ENCODE measurements around the gene ENKD1. TPM values are rescaled to one million over a fixed set of nuclear protein-coding genes. Genes with fewer than 3 reads are reported as not detected.
A peak's percentile ranks its signal among the peaks of the same experiment; 100 is the strongest.

Gene ENKD1
- total and polyA plus RNA-seq, 2 of the 13 experiments (the other 11 are each of a cell fraction or from before 2014, with no cell fraction given): 10.8 to 20.8 TPM

GRCh38 chr16:67672739-67673662 lies 6.5 kb upstream of the ENKD1 start (continued):
- TF ChIP-seq STAT6 (CRISPR knock-in tag; IDR thresholded peaks at IDR 0.05; ENCODE audit: borderline replicate concordance): no peak
- TF ChIP-seq TRIM24 (CRISPR knock-in tag; IDR thresholded peaks at IDR 0.05): no peak
- TF ChIP-seq HMGXB4 (CRISPR knock-in tag; IDR thresholded peaks at IDR 0.05; ENCODE audit: borderline replicate concordance in 1 of 2, low read depth in 1 of 2): 0 out of 4 replicates have a peak, but pooled peaks of 1 of the 2 experiments have one; percentile 30
- TF ChIP-seq PRDM10 (CRISPR knock-in tag; IDR thresholded peaks at IDR 0.05; ENCODE audit: low read depth): no peak
- no peak for TF ChIP-seq RELA (CRISPR knock-in tag; IDR thresholded peaks at IDR 0.05)
- TF ChIP-seq NAIF1 (CRISPR knock-in tag; IDR thresholded peaks at IDR 0.05; ENCODE audit: borderline replicate concordance): no peak
- TF ChIP-seq MED13 (CRISPR knock-in tag; IDR thresholded peaks at IDR 0.05): 0 out of 2 replicates have a peak, but pooled peaks have one; percentile 31
- TF ChIP-seq MIER3 (CRISPR knock-in tag; IDR thresholded peaks at IDR 0.05; ENCODE audit: borderline replicate concordance): 0 out of 2 replicates have a peak, but pooled peaks have one; percentile 32
- no peak for TF ChIP-seq ZNF546 (CRISPR knock-in tag; conservative IDR thresholded peaks at IDR 0.05)
- TF ChIP-seq STAG1 (CRISPR knock-in tag; IDR thresholded peaks at IDR 0.05): peak; percentile 95
- peak; percentile 45; the same call in 1 of the 2 replicates for TF ChIP-seq ZNF710 (CRISPR knock-in tag; IDR thresholded peaks at IDR 0.05; ENCODE audit: borderline replicate concordance)
- TF ChIP-seq MAFF (IDR thresholded peaks at IDR 0.05; ENCODE audit: low read depth, low read length): no peak
- no peak for TF ChIP-seq ZNF562 (CRISPR knock-in tag; IDR thresholded peaks at IDR 0.05; ENCODE audit: borderline replicate concordance)
- TF ChIP-seq, protein P1, sequence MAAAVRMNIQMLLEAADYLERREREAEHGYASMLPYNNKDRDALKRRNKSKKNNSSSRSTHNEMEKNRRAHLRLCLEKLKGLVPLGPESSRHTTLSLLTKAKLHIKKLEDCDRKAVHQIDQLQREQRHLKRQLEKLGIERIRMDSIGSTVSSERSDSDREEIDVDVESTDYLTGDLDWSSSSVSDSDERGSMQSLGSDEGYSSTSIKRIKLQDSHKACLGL (CRISPR knock-in tag; IDR thresholded peaks at IDR 0.05): no peak
- no peak for TF ChIP-seq ZNF720 (CRISPR knock-in tag; IDR thresholded peaks at IDR 0.05)

All from HepG2 (cell line).